Stimulated activated CD4-positive, alpha-beta T cell treated with anti-CD3 and anti-CD28 coated beads, Interleukin-12 subunit alpha, Interleukin-12 subunit beta, amount 100 ng/mL, for 24 hours (primary cell): ENCODE results near the gene KIF20A.
"Not testable (repeated sequence)": the region's sequence is repeated elsewhere in the genome, so short reads cannot be mapped to it uniquely, and the experiment has no call there.

Experiments used
- DNase-seq, 2 experiments: peaks; one replicate each; pipeline ENCODE4 v3.0.0-alpha.2; 2020; ENCODE audit warnings: low read depth in 2 of 2

Gene KIF20A

GRCh38 chr5:138178516-138179276 lies at the start of gene KIF20A, which contains the start of gene BRD8:
Gene KIF20A, plus strand, starts transcription at chr5:138179112. Its CDS starts 569 bp downstream, at chr5:138179681.
Gene BRD8, minus strand, starts transcription at chr5:138178630. Its CDS starts 16 bp downstream, at chr5:138178614.
- peak; percentile 73 to 91 for DNase-seq

GRCh38 chr5:138129347-138129746 lies 49.6 kb upstream of the KIF20A start:
- DNase-seq: no peak

GRCh38 chr5:138132543-138132942 lies 46.4 kb upstream of the KIF20A start:
- DNase-seq: no peak

DNA sequence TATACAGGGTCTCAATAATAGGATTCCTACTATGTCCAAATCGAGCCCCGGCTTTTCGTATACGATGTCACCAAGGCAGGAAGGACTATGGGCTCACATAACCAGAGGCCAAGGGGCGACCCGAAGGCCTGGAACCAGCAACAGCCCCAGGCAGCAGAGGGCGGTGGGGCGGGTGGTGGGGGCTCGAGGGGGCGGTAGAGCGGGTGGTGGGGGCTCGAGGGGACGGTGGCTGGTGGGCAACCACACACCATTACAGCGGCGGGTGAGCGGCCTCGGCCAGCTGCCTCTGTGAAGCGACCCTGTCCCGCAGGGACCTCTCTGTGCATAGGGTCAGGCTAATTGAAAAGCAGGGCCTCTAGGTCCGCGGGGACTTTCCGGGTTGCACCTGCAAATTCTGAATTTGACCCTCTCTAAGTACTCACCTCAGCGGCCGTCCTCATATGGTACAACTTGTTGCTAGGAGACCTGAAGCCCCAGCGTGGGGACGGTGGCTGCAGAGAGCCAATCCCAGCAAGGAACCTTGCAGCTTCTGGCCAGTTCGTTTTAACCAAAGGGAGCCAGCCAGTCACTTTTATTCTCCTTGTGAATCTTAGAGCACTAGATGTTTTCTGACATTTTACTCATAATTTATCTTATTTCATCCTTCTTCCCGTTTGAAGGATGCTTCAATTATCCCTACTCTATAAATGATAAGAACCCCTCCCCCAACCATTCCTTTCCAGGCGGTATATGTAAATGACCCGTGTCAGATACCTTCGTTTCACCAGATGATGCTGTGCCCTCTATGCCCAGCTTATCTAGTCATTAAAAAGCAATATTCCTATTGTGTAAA lies 39.7 kb upstream of the KIF20A start, which contains the start of gene NME5:
NME5 (minus strand) TSS at position 480 of the 832 bp plus-strand sequence. CDS start 648 bp downstream, outside the sequence.
- no peak for DNase-seq

- no peak for DNase-seq
Measured at GRCh38 chr5:138139781-138140090, 39.2 kb upstream of the KIF20A start.

- DNase-seq: no peak
Measured at GRCh38 chr5:138140268-138140667, 38.6 kb upstream of the KIF20A start.

GRCh38 chr5:138141734-138142133 lies 37.2 kb upstream of the KIF20A start:
- DNase-seq: no peak

GRCh38 chr5:138143578-138143977 lies 35.3 kb upstream of the KIF20A start:
- not testable (repeated sequence) for DNase-seq

GRCh38 chr5:138148811-138149210 lies 30.1 kb upstream of the KIF20A start:
- DNase-seq: no peak

DNA sequence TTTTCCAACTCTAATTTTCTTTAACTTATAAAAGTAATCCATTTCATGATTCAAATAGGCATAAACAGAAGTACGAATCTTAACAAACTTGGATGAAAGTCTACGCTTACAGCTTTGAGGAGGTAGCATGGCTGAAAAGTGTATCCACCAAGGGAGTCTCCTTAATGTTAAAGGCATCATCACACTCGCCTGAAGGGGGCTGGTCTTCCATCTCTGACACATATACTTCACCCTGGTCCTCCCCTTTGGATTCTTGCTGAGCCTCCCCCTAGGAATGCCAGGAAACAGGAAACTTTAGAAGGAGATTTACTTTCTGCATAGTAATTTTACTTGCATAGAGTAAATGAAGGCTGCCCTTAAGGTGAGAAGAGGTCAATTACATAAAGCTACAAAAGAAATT lies 29.4 kb upstream of the KIF20A start:
- no peak for DNase-seq

- DNase-seq: not testable (repeated sequence)
Measured at GRCh38 chr5:138155977-138156376, 22.9 kb upstream of the KIF20A start.

GRCh38 chr5:138157626-138158025 lies 21.3 kb upstream of the KIF20A start:
- DNase-seq: no peak

- no peak for DNase-seq
Measured at GRCh38 chr5:138159666-138160065, 19.2 kb upstream of the KIF20A start.

DNA sequence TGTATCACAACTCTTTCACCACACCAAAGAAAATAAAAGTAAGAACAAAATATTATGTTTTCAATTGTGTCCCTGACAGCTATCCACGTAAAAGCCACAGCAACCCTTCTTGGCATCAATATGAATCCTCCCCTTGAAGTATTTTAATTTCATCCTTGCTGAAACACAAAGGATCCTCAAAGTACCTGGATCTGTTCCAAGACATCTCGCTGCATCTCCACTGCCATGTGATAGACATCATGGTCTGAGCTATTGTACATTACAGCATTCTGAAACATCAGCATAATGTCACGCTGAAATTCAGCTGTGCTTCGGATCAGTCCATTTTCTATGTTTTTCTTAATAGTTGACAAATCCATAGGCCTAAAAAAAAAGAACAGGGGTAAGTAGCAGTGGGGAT lies 18.2 kb upstream of the KIF20A start:
- no peak for DNase-seq

DNA sequence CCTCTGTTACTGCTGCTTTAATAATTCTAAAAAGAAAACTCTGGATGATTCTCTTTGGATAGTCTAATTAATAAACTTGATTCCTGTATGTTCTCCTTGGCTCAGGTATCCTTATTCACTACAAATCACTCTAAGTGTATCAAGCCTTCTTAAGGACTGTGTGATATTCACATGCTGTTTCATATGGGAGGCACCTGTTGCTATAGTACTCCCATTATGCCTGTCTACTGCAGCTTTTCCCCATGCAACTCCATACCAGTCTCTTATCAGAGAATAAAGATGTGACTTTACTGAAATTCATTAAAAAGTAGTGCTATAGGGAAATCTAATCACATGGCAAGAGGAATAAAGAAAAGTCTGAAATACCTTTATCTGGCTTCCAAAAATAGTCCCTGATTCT lies 15.2 kb upstream of the KIF20A start:
- no peak for DNase-seq

- DNase-seq: no peak
Measured at GRCh38 chr5:138169124-138169523, 9.8 kb upstream of the KIF20A start.

GRCh38 chr5:138170299-138170698 lies 8.6 kb upstream of the KIF20A start:
- DNase-seq: no peak

- DNase-seq: peak in 1 of 2 experiments; percentile 18
Measured at GRCh38 chr5:138177941-138178515, 884 bp upstream of the KIF20A start.

- DNase-seq: no peak
Measured at GRCh38 chr5:138179277-138179857, 455 bp downstream of the KIF20A start.

DNA sequence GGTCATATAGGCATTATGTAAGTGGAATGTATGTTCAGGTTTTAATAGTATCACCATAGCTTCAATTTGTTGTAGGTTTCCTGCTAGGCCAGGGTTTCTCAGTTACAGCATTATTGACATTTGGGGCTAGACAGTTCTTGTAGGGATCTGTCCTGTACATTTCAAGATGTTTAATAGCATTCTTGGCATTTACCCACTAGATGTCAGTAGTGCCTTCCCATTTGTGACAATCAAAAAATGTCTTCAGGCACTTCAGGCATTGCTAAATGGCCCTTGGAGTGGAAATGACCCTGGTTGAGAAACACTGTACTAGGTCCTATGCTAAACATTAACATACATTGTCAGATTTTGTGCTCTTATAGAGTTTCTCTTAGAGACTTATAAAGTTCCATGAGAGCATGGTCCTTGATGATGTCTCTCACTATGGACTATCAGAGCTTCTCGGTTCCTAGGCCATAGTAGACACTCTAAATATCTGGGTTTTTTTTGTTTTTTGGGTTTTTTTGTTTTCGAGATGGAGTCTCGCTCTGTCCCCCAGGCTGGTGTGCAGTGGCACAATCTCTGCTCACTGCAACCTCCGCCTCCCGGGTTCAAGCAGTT lies 1.4 kb downstream of the KIF20A start:
- DNase-seq: no peak

DNA sequence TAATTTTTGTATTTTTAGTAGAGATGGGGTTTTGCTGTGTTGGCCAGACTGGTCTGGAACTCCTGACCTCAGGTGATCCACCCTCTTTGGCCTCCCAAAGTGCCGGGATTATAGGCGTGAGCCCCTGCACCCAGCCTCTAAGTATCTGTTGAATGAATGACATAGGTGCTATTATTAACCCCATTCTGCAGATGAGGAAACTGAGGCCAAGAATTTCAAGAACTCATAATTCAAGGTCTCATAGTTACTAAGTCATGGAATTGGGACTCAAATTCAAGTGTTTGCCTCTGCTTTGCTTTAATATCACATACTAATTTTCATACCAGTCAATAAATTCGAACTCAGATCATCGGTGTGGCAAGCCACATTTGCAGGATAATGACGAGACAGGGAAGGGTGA lies 1.9 kb downstream of the KIF20A start:
- DNase-seq: no peak

GRCh38 chr5:138182808-138183207 lies 3.9 kb downstream of the KIF20A start:
- DNase-seq: no peak
